ENCODE measurements around the gene BMX.

GRCh38 chrX:15468036-15468435 lies 32.6 kb upstream of the BMX start:
- peak in 3 of 4 experiments; percentile 26 to 62 (median 48) for TF ChIP-seq CTCF (IDR thresholded peaks at IDR 0.05)
- no peak for TF ChIP-seq POLR2AphosphoS5 (IDR thresholded peaks at IDR 0.05)

Data from gastroesophageal sphincter (tissue), 3 donors.